Measurements from ENCODE around the gene CAPN14.

CAPN14 gene

DNA sequence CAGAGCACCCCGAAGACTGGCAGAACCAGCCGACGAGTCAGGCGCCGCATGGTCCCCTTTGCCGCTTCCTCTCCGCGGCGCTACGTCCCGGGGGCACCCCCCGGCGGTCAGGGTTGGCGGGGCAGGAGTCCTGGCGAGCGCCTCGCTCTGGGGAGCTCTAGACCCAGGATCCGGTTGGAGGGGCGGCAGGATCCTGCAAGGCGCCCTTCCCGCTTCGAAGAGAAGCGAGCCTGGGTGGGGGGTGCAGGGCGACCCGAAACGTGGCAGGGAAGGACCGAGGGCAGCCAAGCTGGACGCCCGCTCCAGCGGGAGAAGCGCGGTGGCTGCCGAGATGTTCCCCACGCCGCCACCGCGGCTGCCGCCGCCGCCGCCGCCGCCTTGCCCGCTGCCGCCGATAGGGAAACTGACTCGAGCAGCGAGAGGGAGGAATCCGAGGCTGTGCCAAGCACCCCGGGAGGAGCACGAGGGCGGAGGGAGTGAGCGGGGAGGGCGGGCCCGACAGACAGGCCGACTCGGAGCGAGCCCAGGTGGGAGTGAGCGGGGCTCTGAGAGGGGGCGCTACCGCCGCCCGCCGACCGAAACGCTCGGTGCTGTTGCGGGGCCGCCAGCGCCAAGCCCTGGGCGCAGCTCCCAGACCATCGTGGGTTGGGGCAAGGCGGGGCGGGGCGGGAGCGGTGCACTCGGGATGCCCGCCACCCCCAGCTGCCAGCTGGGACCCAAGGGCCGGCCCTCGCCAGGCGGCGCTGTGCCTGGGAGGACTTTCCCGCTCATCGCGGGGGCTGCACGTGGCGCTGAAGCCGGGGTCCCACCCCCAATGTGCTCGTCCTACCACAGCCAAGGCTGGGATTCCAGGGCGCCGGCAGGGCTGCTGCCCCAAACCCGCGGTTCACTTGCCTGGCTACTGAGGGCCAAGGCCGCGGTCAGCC, 79.0 kb downstream of the CAPN14 start, which contains the start of gene GALNT14:
TSS of gene GALNT14 (minus strand) at position 404 of the 926 bp plus-strand sequence. CDS start at position 50, 354 bp downstream.
- DNase-seq = peak; percentile 7 to 31

DNA sequence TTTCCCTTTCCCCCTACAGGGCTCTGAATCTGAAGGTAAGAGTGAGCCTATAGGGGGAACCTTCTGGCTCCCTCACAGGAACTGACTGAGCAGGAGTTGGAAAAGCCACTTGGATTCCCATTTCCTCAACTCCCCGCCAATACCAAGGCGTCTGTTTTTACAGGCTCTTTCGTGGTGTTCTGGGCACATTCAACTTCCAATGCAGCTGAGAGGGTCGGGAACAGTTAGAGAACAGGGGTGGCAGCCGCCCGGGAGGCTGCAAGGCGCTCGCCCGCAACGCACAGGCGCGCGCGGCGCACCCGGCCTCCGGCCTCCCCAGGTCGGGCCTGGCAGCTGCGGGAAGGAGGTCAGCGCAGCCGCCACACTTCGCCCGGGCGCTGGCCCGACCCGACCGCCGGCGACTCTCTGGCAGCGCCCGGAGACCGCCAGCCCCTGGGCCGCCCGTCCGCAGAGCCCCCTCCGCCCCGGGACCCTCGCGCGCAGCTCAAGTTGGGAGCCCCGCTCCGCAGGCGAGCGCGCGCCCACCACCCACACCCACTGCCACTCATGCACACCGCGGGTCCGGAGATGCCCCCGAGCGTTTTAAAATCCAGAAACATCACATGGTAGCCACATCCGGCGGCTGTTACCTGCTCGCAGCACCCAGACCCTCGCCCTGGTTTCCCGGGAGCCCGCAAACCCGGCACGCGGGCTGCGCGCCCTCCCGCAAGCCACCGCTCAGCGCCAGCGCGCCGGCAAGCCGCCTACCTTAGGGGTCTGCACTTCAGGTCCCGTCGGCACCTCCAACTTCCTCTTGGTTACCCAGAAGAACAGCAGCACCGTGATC, 79.9 kb downstream of the CAPN14 start:
- no peak for DNase-seq

DNA sequence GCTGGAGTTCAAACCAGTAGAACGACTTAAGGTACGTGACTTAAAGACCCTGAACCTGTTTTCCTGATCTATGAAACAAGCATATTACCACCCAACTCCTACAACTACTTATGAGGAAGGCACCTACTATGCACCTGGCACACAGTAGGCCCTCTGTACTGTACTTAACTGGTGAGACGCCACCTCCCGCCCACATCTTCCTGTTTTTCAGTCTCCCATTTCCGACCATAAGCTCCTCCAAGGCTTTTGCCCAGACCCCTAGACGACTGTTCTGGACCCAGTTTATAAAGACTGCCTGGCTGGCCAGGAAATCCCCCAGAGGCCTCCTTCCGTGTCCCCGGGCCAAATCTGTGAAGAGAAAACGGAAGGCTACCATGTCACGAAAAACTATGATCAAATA, 80.6 kb downstream of the CAPN14 start:
- no peak for DNase-seq

DNA sequence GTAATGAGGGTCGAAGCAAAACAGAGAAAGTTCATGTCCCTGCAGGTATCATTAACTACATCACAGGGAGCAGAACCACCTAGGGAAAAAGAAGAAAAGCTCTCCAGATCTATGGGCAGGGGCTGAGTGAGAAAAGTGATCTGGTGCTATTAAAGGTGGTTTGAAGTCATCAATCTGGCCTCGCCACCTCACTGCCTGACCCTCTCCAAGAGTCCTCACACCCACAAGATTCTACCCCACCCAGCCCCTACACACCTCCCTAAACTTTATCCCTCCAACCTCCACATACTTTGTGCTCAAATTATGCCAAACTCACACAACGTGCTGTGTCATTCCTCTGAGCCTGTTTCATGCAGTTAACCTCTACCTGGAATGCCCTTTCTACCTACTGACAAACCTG, 81.3 kb downstream of the CAPN14 start:
- DNase-seq = no peak

DNA sequence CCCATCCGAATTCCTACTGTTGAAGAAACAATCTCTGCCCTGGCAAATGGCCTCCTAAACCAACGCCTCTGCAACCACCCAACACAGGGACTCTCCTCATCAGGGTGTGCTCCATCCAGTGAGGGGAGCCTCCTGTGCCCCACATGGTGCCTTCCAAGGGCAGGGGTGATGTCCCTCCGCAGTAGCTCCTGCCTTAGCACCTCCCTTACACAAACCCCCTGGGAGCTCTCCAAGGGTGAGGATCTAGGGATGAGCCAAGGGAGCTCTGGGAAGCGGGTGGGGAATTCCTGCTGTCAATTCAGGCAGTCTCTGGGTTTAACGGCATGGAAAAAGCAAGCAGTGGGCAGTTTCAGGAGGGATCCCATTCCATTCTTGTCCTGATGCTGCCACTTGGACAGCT, 82.8 kb downstream of the CAPN14 start:
- DNase-seq = no peak

DNA sequence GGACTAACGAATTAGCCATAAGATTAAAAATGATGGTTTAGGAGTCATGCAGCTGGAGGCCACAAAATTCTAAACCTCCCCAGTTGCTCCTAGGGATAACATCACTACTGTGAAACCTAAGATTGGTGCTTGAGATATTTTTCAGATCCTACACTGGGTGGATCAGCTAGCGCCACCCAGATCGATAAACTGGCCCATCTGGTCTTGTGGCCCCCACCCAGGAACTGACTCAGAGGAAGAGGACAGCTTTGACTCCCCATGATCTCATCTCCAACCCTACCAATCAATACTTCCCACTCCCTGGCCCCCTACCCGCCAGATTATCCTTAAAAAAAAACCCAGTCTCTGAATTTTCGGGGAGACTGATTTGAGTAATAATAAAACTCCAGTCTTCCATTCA, 84.5 kb downstream of the CAPN14 start:
- no peak for DNase-seq

DNA sequence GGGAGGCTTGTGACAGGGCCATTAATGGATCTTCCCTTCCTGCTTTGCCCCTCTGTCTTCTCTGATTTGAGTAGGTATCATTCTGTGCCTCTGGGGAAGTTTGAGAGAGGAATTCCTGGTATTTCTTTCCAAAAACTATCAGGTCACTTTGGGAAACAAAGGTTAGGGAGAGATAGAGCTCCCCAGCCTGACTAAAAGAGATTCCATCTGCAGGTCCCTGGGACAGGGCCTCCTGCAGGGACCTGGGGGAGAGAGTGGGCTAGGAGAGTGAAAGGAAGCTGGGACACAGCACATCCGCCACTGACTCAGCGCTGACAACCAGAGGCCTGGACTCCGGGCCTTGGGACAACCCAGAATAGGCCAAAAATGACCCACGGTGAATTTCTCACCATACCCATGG, 85.4 kb downstream of the CAPN14 start:
- no peak for DNase-seq

DNA sequence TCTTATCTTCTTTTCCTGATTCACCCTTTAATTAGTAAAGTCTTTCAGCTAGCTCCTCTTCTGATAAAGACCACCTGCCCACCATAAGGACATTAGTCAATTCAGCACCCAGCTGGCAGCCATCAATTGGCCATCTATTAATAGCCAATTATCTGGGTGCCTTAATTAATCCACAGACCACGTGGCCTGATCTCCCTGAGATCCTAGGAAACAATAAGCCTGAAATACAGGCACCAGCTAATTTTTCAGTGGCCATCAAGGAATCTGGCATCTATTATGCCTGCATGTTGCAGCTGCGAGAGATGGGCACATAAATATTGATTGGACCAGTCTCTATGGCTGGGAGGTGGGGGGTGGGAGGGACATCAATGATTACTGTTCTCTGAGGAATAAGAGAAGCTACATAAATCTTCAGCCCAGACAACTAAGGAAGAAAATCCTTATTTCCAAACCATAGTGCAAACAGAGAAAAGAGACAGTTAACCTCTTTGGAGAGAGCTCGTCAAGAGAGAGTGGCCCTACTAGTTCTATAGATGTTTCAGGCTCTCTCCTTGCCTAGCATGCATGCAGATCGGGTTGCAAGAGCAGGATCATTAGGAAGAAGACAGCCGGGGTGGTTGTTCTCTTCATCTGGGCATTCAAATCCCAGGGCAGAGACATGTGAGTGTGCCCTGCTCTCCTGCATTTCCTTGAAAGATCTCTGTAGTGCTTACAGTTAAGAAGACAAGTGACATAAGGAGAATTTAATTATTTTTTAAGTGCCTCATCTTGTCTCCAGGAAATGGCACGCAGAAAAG, 87.7 kb downstream of the CAPN14 start:
- DNase-seq = no peak

DNA sequence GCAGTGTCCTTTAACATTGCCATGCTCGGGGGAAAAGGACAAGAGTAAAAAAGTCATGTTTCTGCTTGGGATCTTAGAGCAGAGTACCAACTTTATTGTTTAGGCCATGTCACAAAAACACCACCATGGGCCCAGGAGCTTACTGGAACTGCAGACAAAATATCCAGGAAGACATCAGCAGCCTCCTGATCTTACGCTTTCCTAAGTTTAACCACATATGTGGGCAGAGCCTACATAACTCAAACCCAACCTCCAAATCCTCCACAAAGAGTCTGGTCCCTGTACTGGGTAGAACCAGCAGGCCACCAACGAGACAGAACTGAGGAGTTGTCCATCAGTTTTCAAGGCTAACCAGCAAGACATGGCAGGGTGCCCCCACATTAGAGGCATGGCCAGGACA, 89.4 kb downstream of the CAPN14 start:
- DNase-seq = no peak

DNA sequence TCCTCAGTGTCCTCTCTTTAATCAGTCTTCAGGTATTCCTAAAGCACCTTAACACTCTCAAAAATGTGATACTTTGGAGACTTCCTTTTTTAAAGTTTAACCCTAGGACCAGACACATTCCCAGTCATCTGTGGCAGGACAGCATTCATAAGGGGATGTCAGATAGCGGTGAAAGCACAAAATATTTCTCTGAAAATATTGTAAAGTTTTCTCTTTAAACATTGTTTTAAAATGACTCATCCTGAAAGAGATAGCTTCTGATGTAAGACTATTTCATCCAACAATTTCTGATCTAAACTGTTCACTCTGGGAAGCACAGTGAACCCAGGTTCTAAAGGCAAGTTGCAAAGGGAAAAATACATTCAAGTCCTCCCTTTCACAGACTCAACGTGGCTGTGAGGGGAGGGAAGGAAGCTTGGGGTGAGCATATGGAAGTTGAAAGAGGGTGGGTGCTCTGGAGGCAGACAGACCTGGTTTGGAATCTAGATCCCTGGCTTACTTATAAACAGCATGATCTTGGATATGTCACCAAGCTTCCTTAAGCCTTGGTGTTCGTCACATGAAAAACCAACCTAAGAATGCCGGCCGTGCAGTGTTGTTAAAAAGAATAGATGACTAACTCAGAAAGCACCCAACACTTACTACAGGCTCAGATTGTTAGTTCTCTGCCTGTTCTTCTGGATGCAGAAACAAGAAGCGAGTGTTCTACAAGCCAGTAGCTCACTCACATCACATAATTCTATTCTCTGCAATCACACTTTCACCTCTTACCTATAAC, 91.2 kb downstream of the CAPN14 start:
- DNase-seq = no peak

DNA sequence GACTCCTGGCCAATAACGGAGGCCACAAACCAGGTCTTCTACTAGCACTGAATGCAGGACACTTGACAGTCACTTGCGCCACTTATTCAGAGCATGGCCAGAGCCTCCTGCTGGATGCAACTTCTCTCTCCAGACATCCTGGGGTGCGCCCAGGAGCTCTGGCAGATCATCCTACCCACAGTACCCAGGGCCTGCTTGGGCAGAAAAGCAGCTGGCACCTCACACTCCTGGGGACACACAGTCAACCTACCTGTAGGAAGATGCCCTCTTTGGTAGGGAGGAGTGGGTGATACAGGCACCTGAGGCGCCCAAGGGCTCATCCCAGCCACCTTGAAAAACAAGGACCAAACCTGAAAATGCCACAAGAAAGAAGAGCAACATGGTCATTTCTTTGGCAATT, 92.4 kb downstream of the CAPN14 start:
- no peak for DNase-seq

Measured in stimulated activated CD4-positive, alpha-beta T cell treated with anti-CD3 and anti-CD28 coated beads, Interleukin-4, amount 100 ng/mL, for 4 hours (primary cell).